SU-DHL-6 (cell line): ENCODE data around the gene TMEM239.

Source experiments
- H2AFZ ChIP-seq: fragments of 200-600 bp; sonication (generic); 2 replicates; pipeline ENCODE4 v1.6.1; 2014; ENCODE audit warnings: low read depth, mild to moderate bottlenecking, moderate library complexity, mixed read lengths, antibody characterized with exemption, low read length; ENCODE audit not compliant: severe bottlenecking
- H3F3A ChIP-seq: fragments of 200-600 bp; shearing (Covaris generic); 2 replicates; pipeline ENCODE4 v1.6.0; 2016; ENCODE audit warnings: antibody characterized with exemption, mild to moderate bottlenecking; ENCODE audit not compliant: insufficient read depth
- H3K27ac ChIP-seq: fragments of 200-600 bp; sonication (generic); 2 replicates; pipeline ENCODE4 v1.5.1; 2016; ENCODE audit warnings: low read depth, mild to moderate bottlenecking, low read length, moderate library complexity, mixed read lengths
- H3K27me3 ChIP-seq: fragments of 200-600 bp; sonication (generic), shearing (Covaris generic); 2 replicates; pipeline ENCODE4 v1.6.0; 2014; ENCODE audit warnings: mild to moderate bottlenecking, low read length
- H3K36me3 ChIP-seq: fragments of 200-600 bp; sonication (generic); 2 replicates; pipeline ENCODE4 v1.6.1; 2014; ENCODE audit warnings: mild to moderate bottlenecking, low read length, mixed read lengths
- H3K4me2 ChIP-seq: fragments of 300-600, 200-600 bp; shearing (Covaris generic), sonication (generic); 2 replicates; pipeline ENCODE4 v1.6.0; 2014; ENCODE audit warnings: low read length, low read depth, mild to moderate bottlenecking; ENCODE audit not compliant: poor library complexity, severe bottlenecking
- H3K4me3 ChIP-seq: fragments of 200-600 bp; sonication (generic); 2 replicates; pipeline ENCODE4 v1.5.1; 2014; ENCODE audit warnings: antibody characterized with exemption, low read length, mild to moderate bottlenecking, mixed read lengths; ENCODE audit not compliant: insufficient read depth, poor library complexity, severe bottlenecking
- H3K79me2 ChIP-seq: fragments of 200-600 bp; sonication (generic); 2 replicates; pipeline ENCODE4 v1.6.1; 2014; ENCODE audit warnings: mild to moderate bottlenecking, low read length, moderate library complexity; ENCODE audit not compliant: insufficient read depth
- H3K9ac ChIP-seq: fragments of 200-600 bp; sonication (generic); 2 replicates; pipeline ENCODE4 v1.7.0; 2014; ENCODE audit warnings: mild to moderate bottlenecking, low read length
- H3K9me2 ChIP-seq: fragments of 200-600 bp; sonication (generic); replicated peaks from 2 replicates; pipeline ENCODE4 v1.6.1; 2014; ENCODE audit warnings: low read length; ENCODE audit not compliant: insufficient read depth
- H3K9me3 ChIP-seq: fragments of 200-600 bp; sonication (generic); 2 replicates; pipeline ENCODE4 v1.6.1; 2014; ENCODE audit warnings: low read length, mixed read lengths; ENCODE audit not compliant: insufficient read depth
- H4K20me1 ChIP-seq: fragments of 200-600 bp; sonication (generic); 2 replicates; pipeline ENCODE4 v1.6.1; 2014; ENCODE audit warnings: low read depth, mild to moderate bottlenecking, antibody characterized with exemption, low read length, moderate library complexity, mixed read lengths
- EZH2phosphoT487 ChIP-seq: fragments of 200-600 bp; sonication (generic), shearing (Covaris generic); conservative IDR thresholded peaks from 2 replicates; pipeline ENCODE4 v1.6.1; 2018; ENCODE audit warnings: mild to moderate bottlenecking, antibody characterized with exemption, low read length, moderate library complexity, mixed read lengths
- TF ChIP-seq, protein P1 (sequence below): fragments of 200-600 bp; sonication (generic); IDR thresholded peaks from one replicate; pipeline ENCODE4 v1.5.1; 2017; ENCODE audit warnings: antibody characterized with exemption, mild to moderate bottlenecking, low read length, moderate library complexity; ENCODE audit not compliant: insufficient read depth, poor library complexity, severe bottlenecking

The TMEM239 gene

DNA sequence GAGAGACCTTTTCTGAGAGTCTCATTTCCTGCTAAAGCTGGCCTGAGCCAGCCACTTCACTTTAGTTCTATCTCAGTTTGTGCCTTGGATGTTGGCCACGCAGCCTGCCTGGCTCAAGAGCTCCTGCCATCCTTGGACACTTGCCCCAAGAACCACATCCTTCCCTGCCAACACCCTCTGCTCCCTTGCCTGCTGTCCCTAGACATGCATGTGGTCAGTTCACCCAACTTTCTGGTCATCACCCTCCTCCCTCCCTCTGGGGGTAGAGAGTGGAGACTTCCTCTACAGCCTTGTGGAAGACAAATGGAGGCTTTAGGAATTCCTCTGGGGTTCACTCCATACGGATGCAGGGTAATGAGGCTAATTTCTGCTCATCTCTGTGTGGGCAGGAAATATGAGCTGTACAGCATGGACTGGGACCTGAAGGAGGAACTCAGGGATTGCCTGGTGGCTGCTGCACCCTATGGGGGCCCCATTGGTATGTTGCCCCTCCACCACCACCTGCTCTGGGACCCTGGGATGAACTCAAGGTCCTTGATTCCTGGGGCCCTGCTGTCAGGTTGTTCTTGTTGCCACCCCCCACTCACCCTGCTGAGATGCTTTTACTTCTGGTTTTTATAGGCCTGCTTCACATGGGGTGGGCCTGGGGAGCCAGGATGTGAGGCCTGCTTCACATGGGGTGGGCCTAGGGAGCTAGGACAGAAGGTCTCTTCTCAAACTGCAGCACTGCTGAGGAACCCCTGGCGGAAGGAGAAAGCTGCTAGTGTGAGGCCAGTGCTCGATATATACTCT is 43.4 kb downstream of the TMEM239 start:
- Histone ChIP-seq H3K27ac (no peak overlapping the region), H3K9ac (no peak overlapping the region)
- TF ChIP-seq EZH2phosphoT487 = no peak
- TF ChIP-seq, protein P1, sequence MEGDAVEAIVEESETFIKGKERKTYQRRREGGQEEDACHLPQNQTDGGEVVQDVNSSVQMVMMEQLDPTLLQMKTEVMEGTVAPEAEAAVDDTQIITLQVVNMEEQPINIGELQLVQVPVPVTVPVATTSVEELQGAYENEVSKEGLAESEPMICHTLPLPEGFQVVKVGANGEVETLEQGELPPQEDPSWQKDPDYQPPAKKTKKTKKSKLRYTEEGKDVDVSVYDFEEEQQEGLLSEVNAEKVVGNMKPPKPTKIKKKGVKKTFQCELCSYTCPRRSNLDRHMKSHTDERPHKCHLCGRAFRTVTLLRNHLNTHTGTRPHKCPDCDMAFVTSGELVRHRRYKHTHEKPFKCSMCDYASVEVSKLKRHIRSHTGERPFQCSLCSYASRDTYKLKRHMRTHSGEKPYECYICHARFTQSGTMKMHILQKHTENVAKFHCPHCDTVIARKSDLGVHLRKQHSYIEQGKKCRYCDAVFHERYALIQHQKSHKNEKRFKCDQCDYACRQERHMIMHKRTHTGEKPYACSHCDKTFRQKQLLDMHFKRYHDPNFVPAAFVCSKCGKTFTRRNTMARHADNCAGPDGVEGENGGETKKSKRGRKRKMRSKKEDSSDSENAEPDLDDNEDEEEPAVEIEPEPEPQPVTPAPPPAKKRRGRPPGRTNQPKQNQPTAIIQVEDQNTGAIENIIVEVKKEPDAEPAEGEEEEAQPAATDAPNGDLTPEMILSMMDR = no peak

DNA sequence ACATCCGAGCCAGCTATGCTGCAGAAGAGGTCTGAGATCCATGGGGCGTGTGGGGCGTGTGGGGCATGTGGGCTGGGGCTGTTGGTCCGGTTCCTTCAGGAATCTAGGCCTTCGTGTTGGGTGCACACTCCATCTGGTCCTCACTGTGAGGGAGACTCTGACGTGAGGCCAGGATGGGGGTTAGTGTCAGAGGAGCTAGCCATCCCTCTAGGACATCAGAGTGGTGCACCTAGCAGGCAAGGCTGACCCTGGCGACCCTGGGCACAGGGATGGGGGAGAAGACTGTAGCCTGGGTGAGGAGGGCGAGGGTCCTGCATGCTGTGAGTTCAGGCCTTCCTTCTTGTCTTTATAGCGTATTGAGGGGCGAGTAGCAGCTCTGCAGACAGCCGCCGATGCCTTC is 48.5 kb downstream of the TMEM239 start:
- Histone ChIP-seq H3F3A (no peaks in the 10 kb centered on the region), H4K20me1 (no peaks in the 10 kb centered on the region), H3K27me3 (no peaks in the 10 kb centered on the region), H3K79me2 (no peaks in the 10 kb centered on the region), H3K27ac (no peak overlapping the region), H3K4me2 (no peak overlapping the region), H3K9me2 (no peaks in the 10 kb centered on the region), H2AFZ (no peak overlapping the region), H3K9ac (no peak overlapping the region), H3K36me3 (no peaks in the 10 kb centered on the region), H3K4me3 (no peak overlapping the region), H3K9me3 (no peaks in the 10 kb centered on the region)
- TF ChIP-seq, protein P1 = no peak
- no peak for TF ChIP-seq EZH2phosphoT487

More for the DNA sequence above, 43.4 kb downstream of the TMEM239 start:
- Histone ChIP-seq H3F3A (no peaks in the 10 kb centered on the region), H4K20me1 (no peaks in the 10 kb centered on the region), H3K4me3 (no peak overlapping the region), H3K9me2 (no peaks in the 10 kb centered on the region), H3K4me2 (no peak overlapping the region), H2AFZ (no peak overlapping the region), H3K79me2 (no peaks in the 10 kb centered on the region), H3K27me3 (no peaks in the 10 kb centered on the region), H3K9me3 (no peaks in the 10 kb centered on the region), H3K36me3 (no peaks in the 10 kb centered on the region)

DNA sequence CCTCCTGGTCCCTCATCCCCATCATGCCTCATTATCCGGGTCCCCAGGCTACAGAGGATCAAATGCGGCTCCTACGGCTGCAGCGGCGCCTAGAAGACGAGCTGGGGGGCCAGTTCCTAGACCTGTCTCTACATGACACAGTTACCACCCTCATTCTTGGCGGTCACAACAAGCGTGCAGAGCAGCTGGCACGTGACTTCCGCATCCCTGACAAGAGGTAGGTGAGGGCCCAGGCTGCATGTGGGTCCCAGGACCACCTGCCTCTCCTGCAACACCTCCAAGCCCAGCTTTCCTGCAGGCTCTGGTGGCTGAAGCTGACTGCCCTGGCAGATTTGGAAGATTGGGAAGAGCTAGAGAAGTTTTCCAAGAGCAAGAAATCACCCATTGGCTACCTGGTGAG is 48.9 kb downstream of the TMEM239 start:
- H3K9me2 ChIP-seq = no peaks in the 10 kb centered on the region
- H3F3A ChIP-seq = no peaks in the 10 kb centered on the region
- H3K27me3 ChIP-seq = no peaks in the 10 kb centered on the region
- H3K36me3 ChIP-seq = no peaks in the 10 kb centered on the region
- H3K9me3 ChIP-seq = no peaks in the 10 kb centered on the region
- no peak overlapping the region for H2AFZ ChIP-seq
- H3K9ac ChIP-seq = no peak overlapping the region
- H3K79me2 ChIP-seq = no peaks in the 10 kb centered on the region
- no peak overlapping the region for H3K27ac ChIP-seq
- TF ChIP-seq, protein P1 = no peak
- no peak for TF ChIP-seq EZH2phosphoT487
- H3K4me3 ChIP-seq = no peak overlapping the region
- no peak overlapping the region for H3K4me2 ChIP-seq
- H4K20me1 ChIP-seq = no peaks in the 10 kb centered on the region
